Umbilical cord (tissue), 2 donors: ENCODE measurements around the gene IGSF22. TPM values are rescaled to one million over a fixed set of nuclear protein-coding genes. Genes with fewer than 3 reads are reported as not detected.

Source experiments
- DNase-seq: peaks from one replicate; pipeline ENCODE4 v3.0.0-alpha.2; 2015; ENCODE audit warnings: low spot score
- total RNA-seq: library from RNA; depleted of rRNA; stranded (reverse); fragments of >200 nt; gene quantifications from one replicate; pipeline ENCODE4 v1.2.3, GENCODE V29; 2014; ENCODE audit warnings: low replicate concordance; ENCODE audit not compliant: insufficient read depth

Gene IGSF22
- total RNA-seq, 1 donor from 2014 or later: 2.6 TPM

DNA sequence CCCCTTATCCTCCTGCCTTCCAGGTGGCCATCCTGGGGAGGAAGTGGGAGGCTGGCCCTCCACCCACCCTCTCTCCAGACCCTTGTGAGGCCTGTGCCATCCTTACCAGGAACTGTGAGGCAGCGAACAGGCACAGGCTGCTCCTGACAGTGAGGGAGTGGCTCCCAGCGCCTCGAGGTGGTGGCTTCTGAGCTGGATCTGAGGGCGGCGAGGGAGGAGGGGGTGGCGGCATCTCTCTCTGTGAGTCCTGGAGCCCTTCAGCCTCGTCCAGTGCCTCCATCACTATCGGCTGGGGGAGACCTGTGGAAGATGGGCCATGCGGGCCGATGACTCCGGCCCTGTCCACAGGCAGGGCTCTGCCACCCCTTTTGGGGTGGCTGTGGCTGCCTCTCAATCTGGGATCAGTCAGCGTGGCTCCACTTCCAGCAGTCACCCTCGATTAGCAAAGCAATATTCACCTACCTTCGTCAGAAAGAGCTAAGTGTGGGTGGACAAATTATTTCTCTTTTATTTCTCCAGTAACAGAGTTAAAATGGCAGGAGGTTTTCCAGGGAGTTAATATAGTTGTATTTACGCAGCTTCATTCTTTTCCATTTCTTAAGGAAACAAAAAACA lies 18.0 kb upstream of the IGSF22 start:
- no peak for DNase-seq

DNA sequence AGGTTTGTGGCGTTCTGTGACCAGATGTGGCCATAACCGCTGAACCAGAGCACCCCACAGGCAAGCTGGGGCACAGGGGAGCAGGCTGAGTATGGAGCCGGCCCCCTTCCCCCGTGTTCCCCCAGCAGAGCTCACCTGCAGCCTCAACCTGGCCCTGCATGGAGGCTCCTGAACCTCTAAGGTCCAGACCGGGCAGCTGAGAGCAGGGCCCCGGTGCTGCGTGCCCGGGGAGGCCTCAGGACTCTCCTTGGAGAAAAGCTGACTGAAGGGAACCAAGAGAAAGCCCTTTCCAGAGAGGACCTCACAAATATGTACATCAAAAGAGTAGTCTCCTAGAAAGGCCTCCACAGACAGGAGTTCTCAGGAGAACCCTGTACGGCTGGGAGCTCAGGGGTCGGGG lies 17.4 kb upstream of the IGSF22 start:
- DNase-seq: no peak

DNA sequence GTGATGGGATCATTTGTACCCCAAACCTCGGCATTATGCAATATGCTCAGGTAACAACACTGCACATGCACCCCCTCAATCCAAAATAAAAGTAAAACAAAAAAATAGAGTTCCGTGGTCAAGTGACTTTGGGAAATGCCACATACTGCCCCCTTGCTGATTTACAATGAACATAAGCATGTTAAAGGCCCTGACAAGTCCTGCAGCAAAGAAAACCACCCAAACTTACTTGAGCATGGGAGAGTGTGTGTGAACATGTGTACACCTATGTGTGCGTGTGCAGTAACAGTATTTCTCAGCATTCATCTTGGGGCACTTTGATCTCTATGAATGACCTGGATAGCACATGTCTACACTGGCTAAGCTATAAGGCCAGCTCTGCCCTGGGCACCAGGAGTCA lies 15.8 kb upstream of the IGSF22 start:
- no peak for DNase-seq

DNA sequence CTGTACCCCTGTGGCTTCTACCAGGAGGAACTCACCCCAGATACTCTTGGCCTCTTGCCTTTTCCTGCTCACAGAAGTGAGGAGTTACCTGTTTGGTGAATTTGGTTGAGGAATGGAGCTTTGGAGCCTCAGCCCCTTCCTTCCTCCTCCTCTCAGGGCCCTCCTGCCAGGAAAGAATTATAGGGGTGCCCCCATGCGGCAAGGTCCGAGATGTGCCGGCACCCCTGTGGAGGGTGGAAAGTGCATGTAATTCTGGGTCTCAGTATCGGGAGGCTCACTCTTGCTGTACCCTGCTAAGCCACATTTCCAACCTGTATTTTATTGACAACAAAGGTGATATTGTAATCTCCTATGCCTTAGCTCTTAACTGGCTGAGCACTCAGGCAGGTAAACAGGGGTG lies 13.7 kb upstream of the IGSF22 start:
- no peak for DNase-seq

DNA sequence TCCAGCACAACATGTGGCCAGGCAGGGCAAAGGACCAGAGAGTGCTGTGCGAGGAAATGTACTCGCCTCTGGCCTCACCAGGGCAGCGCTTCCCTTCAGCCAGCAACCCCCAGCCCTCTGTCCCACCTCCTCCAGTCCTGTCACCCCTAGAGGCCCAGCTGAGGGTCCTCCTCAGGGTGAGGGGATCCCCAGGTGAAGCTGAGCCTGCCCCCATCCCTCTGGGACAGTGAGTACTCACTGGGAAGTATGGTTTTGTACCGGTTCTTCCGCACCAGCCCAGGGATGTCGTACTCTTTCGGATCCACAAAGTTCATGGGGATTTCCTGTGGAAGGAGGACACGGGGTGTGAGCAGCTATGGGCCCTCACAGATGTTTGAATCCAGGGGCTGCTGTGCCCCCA lies 11.7 kb upstream of the IGSF22 start:
- DNase-seq: no peak

DNA sequence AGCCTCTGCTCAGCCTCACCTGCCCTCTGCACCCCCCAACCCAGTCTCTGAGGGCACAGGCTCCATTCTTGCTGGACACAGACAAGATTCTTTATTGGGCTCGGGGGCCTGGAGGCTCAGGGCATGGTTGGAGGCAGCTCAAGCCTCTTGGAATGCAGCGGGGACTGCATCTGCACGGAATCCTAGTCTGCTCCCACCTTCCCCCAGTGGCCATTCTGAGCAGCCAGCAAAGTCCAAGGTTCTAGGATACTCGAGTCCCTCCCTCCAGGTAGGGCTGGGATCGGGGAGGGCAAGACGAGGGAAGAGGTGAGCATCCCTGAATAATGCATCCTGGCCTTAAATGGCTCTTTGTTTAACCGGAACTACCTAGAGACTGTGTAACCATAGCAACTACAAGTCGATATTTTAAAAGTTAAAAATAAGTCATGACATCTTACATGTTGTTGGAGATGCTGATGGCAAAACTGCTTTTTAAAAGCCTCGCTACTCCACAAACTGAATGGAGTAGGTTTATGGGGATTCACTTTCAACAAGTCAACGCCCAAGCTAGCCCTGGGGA lies 10.7 kb upstream of the IGSF22 start:
- no peak for DNase-seq

DNA sequence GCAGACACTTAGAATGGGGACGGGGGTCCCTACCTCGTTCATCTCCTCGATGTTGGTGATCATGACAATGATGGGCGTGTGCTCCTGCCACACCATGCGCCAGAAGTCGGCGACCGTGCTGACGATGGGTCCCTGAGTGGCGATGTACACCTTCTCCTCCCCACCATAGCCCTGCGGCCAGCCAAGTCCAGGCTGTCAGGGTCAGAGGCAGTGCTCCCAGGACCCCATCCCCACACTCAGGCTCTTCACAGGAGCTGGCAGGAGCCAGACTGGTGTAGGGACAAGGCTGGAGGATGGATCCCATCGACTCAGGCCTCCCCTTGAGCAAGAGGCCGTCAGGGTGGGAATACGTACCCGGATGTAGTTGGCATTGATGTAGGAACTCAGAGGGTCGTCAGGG lies 7.2 kb upstream of the IGSF22 start:
- no peak for DNase-seq

DNA sequence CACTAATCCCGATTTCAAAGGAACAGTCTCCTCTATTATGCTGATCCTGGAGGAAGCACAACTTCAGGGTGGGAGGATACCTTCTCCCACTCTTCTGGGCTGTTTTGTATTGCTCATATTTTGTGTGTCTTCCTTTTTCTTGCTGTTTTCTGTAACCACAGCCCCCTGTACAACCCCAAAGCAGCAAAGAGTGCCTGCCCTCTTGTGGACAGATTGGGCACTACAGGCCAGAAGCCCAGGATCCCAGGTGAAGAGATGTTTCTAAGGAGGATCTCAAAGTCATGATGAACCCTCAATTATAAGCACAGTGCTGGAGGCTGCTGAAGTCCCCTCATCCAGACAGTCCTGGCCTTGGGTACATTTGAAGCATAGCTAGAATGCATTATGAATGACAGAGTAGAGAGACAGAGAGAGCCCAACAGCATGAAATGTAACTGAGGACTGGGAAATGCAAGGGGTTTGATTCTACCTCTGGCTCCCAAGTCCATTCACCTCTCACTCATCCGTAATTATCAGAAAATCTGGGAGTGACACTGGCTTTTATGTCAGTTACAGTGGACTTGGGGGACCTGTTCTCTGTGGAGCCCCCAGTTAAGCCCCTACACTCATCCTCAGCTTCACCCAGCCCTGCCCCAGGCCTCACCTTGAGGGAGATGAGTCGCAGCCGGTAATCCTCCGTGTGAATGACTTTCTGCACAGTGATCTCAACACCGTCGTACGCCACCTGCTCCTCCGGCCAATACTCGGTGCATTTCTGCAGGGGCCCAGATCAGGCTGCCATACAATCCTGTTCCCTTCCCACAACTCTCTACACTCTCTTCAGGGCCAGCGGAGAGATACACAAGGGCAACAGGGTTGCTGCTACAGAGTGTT lies 6.2 kb upstream of the IGSF22 start:
- DNase-seq: peak; percentile 64

DNA sequence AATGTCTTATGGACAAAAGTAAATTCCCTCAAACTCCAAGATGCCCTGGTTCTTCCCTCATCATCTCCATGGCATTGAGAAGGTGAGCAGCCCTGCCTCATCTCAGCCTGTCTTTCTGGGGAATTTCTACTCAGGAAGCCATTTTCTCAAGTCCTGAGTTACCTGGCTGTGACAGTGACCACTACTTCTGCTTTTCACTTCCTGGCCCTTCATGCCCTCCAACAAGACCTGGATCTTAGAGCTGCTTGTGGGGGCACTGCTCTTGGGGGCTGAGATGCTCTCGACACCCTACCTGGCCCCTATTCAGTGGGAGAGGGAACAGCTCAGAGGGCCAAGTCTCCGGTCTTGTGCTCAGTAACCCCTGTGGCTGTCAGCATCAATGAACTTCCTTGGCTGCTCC lies 5.5 kb upstream of the IGSF22 start:
- no peak for DNase-seq

DNA sequence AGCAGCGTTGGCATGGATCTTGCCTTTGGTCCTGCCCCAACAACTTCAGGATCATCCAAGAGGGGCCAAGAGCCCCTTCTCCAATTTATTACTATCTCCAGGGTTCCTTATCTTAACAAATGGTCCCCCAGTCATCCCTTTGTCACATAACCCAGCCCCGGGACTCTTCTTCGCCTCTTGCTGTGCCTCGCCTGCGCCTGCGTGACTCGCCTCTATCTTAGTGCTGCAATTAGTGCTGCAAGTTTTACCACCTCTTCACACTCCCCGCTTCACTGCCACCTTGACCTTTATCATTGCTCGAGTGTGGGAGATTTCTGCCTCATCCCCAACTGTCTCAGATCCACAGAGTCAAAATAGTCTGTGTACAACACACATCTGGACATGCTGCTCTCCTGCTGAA lies 4.0 kb upstream of the IGSF22 start:
- no peak for DNase-seq

DNA sequence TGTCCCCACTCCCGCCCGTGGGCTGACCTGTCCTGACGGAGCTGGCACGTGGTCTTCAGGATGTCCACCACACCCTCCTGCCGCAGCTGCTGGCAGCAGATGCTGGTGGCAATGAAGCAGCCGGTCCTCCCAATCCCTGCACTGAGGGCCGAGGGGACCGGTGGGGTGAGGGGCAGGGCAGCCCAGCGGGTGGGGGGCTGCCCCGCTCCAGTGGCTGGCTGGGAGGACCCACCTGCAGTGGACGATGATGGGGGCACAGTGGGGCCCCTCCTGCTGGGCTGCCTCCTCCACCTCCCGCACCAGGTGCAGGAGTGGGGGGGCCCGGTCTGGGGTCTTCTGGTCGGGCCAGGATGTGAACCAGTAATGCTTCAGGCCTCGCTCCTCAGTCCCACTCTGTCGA lies 3.4 kb upstream of the IGSF22 start:
- no peak for DNase-seq

DNA sequence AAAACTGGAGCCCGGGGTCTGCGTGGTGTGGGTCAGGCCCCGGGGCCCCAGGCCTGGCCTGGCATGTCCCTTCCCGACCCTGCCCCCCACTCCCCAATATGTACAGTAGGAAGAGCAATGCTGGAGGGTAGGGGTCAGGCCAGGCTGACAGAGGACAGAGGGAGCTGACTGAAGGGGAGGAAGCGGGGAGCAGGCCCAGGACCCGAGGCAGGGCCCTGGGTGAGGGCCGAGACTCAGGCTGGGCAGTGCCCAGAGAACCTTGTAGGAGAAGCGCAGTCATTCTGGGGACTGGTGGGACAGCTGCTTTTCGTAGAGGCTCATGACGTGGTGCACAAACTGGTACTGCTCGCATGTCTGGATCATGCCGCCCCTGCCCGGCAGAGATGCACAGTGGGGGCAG lies 2.7 kb upstream of the IGSF22 start:
- DNase-seq: no peak

DNA sequence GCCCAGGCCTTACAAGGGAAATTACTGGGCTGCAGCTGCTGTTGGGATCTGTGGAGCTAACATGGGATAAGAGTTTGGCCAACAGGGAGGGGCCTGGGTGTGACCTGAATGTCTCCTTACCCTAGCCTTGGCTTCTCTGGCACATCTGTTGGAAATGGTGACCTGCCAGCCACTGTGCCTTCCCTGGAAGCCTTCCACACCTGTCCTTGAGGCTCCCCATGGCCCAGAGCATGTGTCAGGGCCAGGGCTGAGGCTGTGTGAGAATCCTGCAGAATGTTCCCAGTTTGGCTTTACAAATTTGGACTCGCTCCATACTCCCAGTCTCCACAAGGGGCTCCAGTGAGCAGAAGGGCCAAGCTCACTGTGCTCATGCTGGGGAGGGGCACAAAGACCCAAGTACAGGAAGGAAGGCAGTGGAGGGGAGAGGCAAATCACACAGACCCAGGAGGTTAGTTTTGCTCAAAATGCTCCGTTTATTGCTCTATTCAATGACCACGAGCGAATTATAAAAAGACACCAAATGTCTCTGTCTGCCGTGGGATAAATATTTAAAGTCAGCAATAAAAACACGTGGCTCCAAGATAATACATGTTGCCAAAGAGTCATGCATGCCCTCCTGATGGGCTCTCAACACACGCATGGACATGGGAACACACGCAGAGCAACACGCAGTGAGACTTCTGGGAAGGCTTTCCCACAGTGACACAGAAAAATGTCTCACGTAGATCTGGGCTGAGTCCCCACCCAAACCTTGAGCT lies 1.7 kb upstream of the IGSF22 start:
- peak; percentile 38 for DNase-seq

DNA sequence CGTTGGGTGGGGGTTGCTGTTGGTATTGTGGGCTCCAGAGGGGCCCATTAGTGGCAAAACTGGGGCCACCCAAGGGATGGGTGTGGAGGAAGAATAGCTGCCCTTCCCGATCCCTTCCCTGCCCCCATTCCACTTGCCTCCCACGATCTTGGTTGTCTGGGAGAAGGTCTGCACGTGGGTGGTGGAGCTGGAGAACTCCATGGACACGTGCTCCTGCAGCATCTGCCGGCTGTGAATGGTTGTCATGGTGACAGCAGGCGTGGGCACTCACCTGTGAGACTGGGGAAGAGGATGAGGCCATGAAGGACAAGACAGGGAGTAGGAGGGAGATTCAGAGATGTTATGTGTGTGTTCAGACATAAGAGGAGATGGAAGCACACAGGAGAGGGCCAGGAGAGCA lies 2.0 kb downstream of the IGSF22 start:
- DNase-seq: no peak

DNA sequence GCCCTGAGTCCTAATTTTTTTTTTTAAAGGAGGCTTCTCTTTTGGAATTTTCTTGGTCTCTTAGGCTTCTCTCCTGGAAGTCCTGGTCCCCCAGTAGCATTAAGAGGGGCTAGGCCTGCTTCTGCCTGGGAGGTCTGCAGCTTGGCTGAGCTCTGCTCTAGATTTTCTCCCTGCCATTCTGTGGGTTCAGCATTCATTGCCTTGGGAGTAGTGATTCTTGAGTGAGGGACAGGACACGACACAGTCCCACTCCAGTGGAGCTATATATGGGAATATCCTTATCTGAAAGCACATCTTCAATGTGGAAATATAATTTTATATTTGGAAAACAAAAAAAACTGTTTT lies 3.7 kb downstream of the IGSF22 start:
- DNase-seq: no peak

DNA sequence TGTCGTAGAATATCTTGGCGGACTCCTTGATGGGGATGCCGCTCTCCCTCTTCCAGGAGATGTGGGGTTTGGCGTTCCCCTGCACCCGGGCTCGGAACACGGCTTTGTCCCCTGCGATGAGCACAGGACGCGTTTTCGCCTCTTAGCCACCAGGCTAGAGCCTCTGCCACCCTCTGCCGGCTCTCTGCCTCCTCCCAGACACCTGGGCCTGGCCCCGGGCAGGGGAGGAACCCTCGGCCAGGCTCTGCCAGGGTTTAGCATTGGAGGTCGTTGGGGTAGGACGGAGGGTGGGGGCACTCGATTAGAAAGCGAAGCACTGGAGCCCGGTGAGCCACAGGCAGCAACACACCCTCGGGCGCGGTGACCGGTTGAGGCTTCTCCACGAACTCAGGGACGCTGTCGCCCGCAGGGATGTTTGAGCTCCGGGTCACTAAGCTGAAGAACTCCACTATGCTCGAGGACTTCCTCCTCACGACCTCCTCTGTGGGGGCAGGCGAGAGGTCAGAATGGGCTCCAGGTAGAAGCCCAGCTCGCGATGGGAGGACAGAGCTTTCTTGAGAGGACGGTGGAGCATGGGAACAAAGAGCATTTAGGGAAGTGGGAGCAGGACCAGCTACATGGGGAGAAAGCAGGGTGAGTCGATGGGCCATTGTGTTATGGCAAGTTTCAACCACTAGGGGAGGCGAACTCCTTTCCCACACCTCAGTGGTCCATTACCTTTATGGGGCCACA lies 4.3 kb downstream of the IGSF22 start:
- DNase-seq: peak; percentile 52

DNA sequence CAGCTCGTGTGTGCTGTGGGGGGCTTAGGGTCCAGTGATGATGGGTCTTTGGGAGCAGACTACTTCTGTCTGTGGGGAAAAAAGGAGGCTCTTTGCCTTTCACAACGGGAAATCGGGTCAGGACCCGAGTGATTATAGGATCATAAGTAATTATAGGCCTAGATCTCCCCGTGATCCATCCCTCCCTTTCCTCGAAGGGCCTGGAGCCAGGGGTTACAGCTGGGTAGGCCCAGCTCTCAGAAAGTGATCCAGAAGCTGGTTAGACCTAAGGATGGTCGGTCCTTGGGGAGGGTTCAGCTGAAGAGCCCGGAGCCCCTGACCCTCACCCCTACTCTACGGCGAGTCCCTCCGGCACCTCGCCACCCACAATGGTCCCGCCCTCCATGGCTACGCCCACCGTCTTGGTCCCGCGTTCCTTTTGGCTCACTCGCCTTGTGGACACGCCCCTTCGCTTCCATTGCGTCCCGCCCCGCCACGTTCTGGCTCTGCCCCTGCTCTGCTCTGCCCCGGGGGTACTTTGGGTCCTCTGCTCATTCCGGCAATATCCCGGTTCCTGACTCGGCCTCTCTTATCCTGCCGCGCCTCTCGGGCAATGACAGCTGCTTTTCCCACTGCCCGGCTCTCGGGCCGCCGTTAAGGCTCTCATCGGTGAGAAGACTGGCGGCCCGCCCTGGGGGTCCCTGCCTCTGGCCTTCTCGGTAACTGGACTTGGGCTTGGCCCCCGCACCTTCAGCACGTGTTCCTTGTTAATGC lies 5.0 kb downstream of the IGSF22 start:
- DNase-seq: peak; percentile 94

DNA sequence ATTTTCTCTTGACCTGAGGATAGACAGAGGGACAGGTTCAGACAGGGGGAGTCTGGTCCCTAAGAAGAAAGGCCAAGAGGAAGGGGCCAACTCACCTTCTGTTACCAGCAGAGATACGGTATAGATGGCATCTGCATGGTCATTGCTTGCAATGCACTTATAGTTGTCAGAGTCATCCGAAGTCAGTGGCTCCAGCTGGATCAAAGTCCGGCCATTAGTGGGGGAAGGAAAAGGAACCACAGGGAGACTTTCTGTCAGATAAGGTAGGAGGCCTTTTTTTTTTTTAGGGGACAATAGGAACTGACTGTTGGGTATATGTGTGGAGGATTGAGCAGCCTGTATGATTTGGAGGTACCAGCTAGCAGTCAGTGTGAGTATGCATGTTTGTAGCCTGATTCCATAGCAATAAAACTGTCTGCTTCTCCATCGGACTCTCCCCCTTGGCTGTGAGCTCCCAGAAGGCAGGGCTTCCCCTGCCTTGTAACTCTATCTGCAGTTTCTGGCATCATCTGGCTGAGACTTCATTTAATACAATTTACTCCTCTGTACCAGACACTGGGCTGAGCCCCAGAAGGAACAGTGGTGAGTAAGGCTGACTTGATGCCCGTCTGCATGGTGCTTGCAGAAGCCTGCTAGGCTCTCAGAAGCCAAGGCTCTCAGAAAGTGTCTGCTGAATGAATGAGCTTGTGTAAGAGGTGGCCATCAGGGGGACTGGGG lies 5.7 kb downstream of the IGSF22 start:
- DNase-seq: peak; percentile 96

DNA sequence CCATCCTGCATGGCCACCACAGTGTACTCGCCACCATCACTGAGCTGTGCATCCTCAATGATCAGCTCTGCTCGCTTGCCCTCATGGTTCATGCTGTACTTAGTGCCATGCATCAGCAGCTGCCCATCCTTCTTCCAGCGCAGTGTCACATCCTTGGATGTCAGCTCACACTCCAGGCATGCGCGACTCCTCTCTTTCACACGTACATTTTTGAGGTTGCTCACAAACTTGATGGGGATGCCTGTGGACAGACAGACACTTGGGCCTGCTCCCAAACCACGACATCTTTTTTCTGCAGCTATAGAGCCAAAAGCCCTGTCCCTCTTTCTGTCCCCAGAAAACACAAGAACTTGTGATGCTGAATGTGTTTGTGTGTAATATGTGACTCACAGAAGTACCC lies 10.5 kb downstream of the IGSF22 start:
- no peak for DNase-seq

DNA sequence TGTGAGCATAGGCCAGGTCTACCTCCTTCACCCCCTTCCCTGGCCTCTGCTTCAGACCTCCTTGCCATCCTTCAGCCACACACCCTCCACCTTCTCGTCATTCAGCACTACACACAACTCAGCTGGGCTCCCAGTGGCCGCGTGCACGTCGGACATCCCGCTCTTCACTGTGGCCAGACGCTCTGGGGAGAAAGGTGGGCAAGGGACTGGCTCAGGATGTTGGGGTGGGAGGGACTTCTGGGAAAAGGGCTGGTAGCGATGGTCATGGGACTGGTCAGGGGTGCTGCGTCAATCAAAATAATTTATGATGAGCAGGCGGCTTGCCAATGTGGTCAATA lies 11.6 kb downstream of the IGSF22 start:
- no peak for DNase-seq
